ENCODE measurements around the gene C16orf82.

GRCh38 chr16:27029525-27029924 is 37.2 kb upstream of the C16orf82 start:
- TF ChIP-seq YY1 (IDR thresholded peaks at IDR 0.05; ENCODE audit: insufficient read depth, insufficient read length), result no peak
- no peak for TF ChIP-seq ZNF274 (IDR thresholded peaks at IDR 0.05; ENCODE audit: low read depth, low read length)
- TF ChIP-seq SUZ12 (IDR thresholded peaks at IDR 0.05; ENCODE audit: extremely low read depth, insufficient read depth, insufficient read length), result no peak
